ENCODE measurements around the gene PPP6R3. TPM values are rescaled to one million over a fixed set of nuclear protein-coding genes. Genes with fewer than 3 reads are reported as not detected.

PPP6R3 gene
- total RNA-seq, 1 experiment from 2014 or later = 153 TPM

- intact Hi-C loops (cut with micrococcal nuclease; ENCODE audit: unreplicated experiment) = no loop called here
- no peak for TF ChIP-seq EZH2 (IDR thresholded peaks at IDR 0.05; ENCODE audit: borderline replicate concordance, low read depth, low read length, poor library complexity, severe bottlenecking)
- TF ChIP-seq, protein P1, sequence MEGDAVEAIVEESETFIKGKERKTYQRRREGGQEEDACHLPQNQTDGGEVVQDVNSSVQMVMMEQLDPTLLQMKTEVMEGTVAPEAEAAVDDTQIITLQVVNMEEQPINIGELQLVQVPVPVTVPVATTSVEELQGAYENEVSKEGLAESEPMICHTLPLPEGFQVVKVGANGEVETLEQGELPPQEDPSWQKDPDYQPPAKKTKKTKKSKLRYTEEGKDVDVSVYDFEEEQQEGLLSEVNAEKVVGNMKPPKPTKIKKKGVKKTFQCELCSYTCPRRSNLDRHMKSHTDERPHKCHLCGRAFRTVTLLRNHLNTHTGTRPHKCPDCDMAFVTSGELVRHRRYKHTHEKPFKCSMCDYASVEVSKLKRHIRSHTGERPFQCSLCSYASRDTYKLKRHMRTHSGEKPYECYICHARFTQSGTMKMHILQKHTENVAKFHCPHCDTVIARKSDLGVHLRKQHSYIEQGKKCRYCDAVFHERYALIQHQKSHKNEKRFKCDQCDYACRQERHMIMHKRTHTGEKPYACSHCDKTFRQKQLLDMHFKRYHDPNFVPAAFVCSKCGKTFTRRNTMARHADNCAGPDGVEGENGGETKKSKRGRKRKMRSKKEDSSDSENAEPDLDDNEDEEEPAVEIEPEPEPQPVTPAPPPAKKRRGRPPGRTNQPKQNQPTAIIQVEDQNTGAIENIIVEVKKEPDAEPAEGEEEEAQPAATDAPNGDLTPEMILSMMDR (conservative IDR thresholded peaks at IDR 0.05; ENCODE audit: low read depth, low read length) = no peak
- no peak overlapping the region for H3K27ac ChIP-seq (ENCODE audit: low read depth, low read length, poor library complexity, severe bottlenecking)
- H3K4me3 ChIP-seq (ENCODE audit: low read depth, low read length, poor library complexity, severe bottlenecking) = no peak overlapping the region
- H3K36me3 ChIP-seq (ENCODE audit: insufficient read depth, low read length, poor library complexity, severe bottlenecking) = peaks cover 76% of the 10 kb centered on the region
- H3K9me3 ChIP-seq (ENCODE audit: low read depth, low read length, poor library complexity, severe bottlenecking) = no peaks in the 10 kb centered on the region
- no peak for DNase-seq (ENCODE audit: low spot score)
- POLR2A ChIA-PET (ENCODE audit: low non-redundant PET) = no interaction called here
- H3K4me1 ChIP-seq (ENCODE audit: insufficient read depth, low read length, poor library complexity, severe bottlenecking) = no peaks in the 10 kb centered on the region
- CTCF ChIA-PET = no interaction called here
- BruUV-seq (replicated peaks) = no TSS peak
- no peaks in the 10 kb centered on the region for H3K27me3 ChIP-seq (replicated peaks; ENCODE audit: insufficient read depth, low read depth, low read length, poor library complexity)
Observed at GRCh38 chr11:68563454-68563853, 102.9 kb downstream of the PPP6R3 start.

DNA sequence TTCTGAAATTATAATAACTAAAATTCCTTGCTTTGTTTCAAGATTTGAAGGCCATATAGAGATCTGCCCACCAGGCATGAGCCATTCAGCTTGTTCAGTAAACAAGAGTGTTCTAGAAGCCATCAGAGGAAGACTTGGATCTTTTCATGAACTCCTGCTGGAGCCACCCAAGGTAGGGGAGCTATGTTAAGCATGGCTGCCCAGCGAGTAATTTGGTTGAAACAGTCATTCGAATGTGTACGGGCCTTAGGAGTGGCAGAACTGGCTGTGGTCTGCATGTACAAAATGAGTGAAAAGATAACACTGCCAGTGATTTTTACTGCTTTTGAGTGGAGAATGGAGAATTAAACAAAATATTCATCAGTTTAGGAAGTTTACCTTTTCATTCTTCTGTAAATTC lies 103.7 kb downstream of the PPP6R3 start:
- ChIA-PET CTCF (no interaction called here), POLR2A (ENCODE audit: low non-redundant PET) (no interaction called here)
- H3K36me3 ChIP-seq (ENCODE audit: insufficient read depth, low read length, poor library complexity, severe bottlenecking) = peaks cover 73% of the 10 kb centered on the region
- no peak for DNase-seq (ENCODE audit: low spot score)
- TF ChIP-seq, protein P1 (conservative IDR thresholded peaks at IDR 0.05; ENCODE audit: low read depth, low read length) = no peak
- TF ChIP-seq EZH2 (IDR thresholded peaks at IDR 0.05; ENCODE audit: borderline replicate concordance, low read depth, low read length, poor library complexity, severe bottlenecking) = no peak
- no TSS peak for BruUV-seq (replicated peaks)
- no peak overlapping the region for H3K27ac ChIP-seq (ENCODE audit: low read depth, low read length, poor library complexity, severe bottlenecking)
- no peaks in the 10 kb centered on the region for H3K27me3 ChIP-seq (replicated peaks; ENCODE audit: insufficient read depth, low read depth, low read length, poor library complexity)
- no peaks in the 10 kb centered on the region for H3K9me3 ChIP-seq (ENCODE audit: low read depth, low read length, poor library complexity, severe bottlenecking)
- intact Hi-C loops (cut with micrococcal nuclease; ENCODE audit: unreplicated experiment) = no loop called here
- H3K4me3 ChIP-seq (ENCODE audit: low read depth, low read length, poor library complexity, severe bottlenecking) = no peak overlapping the region
- H3K4me1 ChIP-seq (ENCODE audit: insufficient read depth, low read length, poor library complexity, severe bottlenecking) = no peaks in the 10 kb centered on the region

DNA sequence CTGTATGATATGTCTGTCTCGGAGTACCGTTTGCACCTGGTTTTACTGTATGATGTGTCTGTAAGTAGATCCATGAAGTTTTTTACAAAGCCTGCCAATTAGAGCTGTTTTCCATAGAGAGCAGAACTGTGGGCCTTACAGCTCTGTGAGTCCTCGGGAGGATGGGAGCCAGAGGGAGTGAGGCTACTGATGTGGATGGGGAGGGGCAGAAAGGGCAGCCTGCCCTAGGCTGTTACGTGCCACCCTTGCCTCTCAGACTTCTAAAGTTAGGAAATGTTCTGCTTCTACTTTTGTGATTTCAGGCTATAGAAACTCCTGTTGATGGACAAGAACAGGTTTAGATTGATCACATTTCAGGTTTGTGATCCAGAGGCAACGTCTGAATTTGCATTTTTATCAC lies 105.2 kb downstream of the PPP6R3 start:
- intact Hi-C loops (cut with micrococcal nuclease; ENCODE audit: unreplicated experiment) = no loop called here
- no peaks in the 10 kb centered on the region for H3K9me3 ChIP-seq (ENCODE audit: low read depth, low read length, poor library complexity, severe bottlenecking)
- POLR2A ChIA-PET (ENCODE audit: low non-redundant PET) = no interaction called here
- no peak overlapping the region for H3K27ac ChIP-seq (ENCODE audit: low read depth, low read length, poor library complexity, severe bottlenecking)
- H3K4me1 ChIP-seq (ENCODE audit: insufficient read depth, low read length, poor library complexity, severe bottlenecking) = no peaks in the 10 kb centered on the region
- CTCF ChIA-PET = no interaction called here
- no peak overlapping the region for H3K4me3 ChIP-seq (ENCODE audit: low read depth, low read length, poor library complexity, severe bottlenecking)
- peaks cover 84% of the 10 kb centered on the region for H3K36me3 ChIP-seq (ENCODE audit: insufficient read depth, low read length, poor library complexity, severe bottlenecking)
- no TSS peak for BruUV-seq (replicated peaks)
- no peaks in the 10 kb centered on the region for H3K27me3 ChIP-seq (replicated peaks; ENCODE audit: insufficient read depth, low read depth, low read length, poor library complexity)
- no peak for TF ChIP-seq EZH2 (IDR thresholded peaks at IDR 0.05; ENCODE audit: borderline replicate concordance, low read depth, low read length, poor library complexity, severe bottlenecking)
- TF ChIP-seq, protein P1 (conservative IDR thresholded peaks at IDR 0.05; ENCODE audit: low read depth, low read length) = no peak
- DNase-seq (ENCODE audit: low spot score) = no peak
